H1 (cell line): ENCODE data around the gene MARCHF2. TPM values are rescaled to one million over a fixed set of nuclear protein-coding genes. Genes with fewer than 3 reads are reported as not detected.

Source experiments
- CTCF ChIA-PET: fragments of 300-600 bp; sonication (Branson Sonifier 250); formaldehyde crosslinking; loops from one replicate; lab custom pipeline; 2021; ENCODE audit not compliant: partially characterized antibody; lab: Charles Lee
- POLR2A ChIA-PET: fragments of 300-600 bp; sonication (Branson Sonifier 250); formaldehyde crosslinking; loops from one replicate; lab custom pipeline; 2021; ENCODE audit warnings: inconsistent platforms; ENCODE audit not compliant: partially characterized antibody; lab: Charles Lee
- DNase-seq, 2 experiments: peaks; one replicate each; pipeline versions ENCODE4 v3.0.0 to v3.0.0-alpha.2; 2010 to 2022; ENCODE audit warnings: low spot score in 2 of 2, low read depth in 1 of 2, mixed read lengths in 1 of 2
- FAIRE-seq: peaks from 2 replicates; lab custom pipeline; 2011; peaks lifted over from hg19 to GRCh38; lab: Jason Lieb, UNC
- H2AFZ ChIP-seq: 2 replicates; pipeline ENCODE4 v1.8.1; 2012; ENCODE audit warnings: low read length, inconsistent platforms
- H2AK5ac ChIP-seq: 2 replicates; pipeline ENCODE4 v1.6.1; 2013; ENCODE audit warnings: low read depth, low read length
- H2BK120ac ChIP-seq: replicated peaks from 2 replicates; pipeline ENCODE3; 2013; ENCODE audit warnings: low read depth, low read length, inconsistent platforms
- H2BK12ac ChIP-seq: 2 replicates; pipeline ENCODE4 v1.6.1; 2013; ENCODE audit warnings: low read depth, low read length
- H2BK15ac ChIP-seq: 2 replicates; pipeline ENCODE4 v1.6.1; 2013; ENCODE audit warnings: low read length
- H2BK20ac ChIP-seq: 2 replicates; pipeline ENCODE4 v1.6.1; 2013; ENCODE audit warnings: low read length
- H2BK5ac ChIP-seq: 2 replicates; pipeline ENCODE4 v1.6.1; 2013; ENCODE audit warnings: low read depth, low read length
- H3K14ac ChIP-seq: 2 replicates; pipeline ENCODE4 v1.6.1; 2013; ENCODE audit warnings: inconsistent platforms; ENCODE audit not compliant: insufficient read length
- H3K18ac ChIP-seq: 2 replicates; pipeline ENCODE4 v1.6.1; 2013; ENCODE audit warnings: low read length; ENCODE audit errors: extremely low read depth
- H3K23ac ChIP-seq: 2 replicates; pipeline ENCODE4 v1.6.1; 2013; ENCODE audit warnings: inconsistent platforms; ENCODE audit not compliant: insufficient read length
- H3K23me2 ChIP-seq: 2 replicates; pipeline ENCODE4 v1.6.1; 2013; ENCODE audit warnings: low read depth, low read length
- H3K27ac ChIP-seq: 2 replicates; pipeline ENCODE4 v1.6.1; 2011; ENCODE audit warnings: low read depth, low read length, inconsistent platforms
- H3K27me3 ChIP-seq, 4 experiments: replicated peaks in 1 of 4; 1 replicate in 1 of 4; 2 replicates in 3 of 4; pipeline versions ENCODE4 v1.6.1 to v1.8.1; 2011 to 2013; ENCODE audit warnings: low read length in 3 of 4, mild to moderate bottlenecking in 3 of 4, inconsistent platforms in 2 of 4, mixed read lengths in 2 of 4, moderate library complexity in 1 of 4; ENCODE audit not compliant: control insufficient read depth in 3 of 4, insufficient read depth in 3 of 4; ENCODE audit errors: extremely low read depth in 1 of 4
- H3K36me3 ChIP-seq, 4 experiments: 2 replicates each; pipeline versions ENCODE4 v1.6.1 to v1.8.1; 2011 to 2013; ENCODE audit warnings: mild to moderate bottlenecking in 4 of 4, low read length in 3 of 4, moderate library complexity in 2 of 4, control low read depth in 1 of 4, inconsistent platforms in 1 of 4; ENCODE audit not compliant: insufficient read depth in 4 of 4, control insufficient read depth in 2 of 4
- H3K4ac ChIP-seq: replicated peaks from 2 replicates; pipeline ENCODE3; 2013; ENCODE audit warnings: low read length, low read depth, mixed read lengths, inconsistent platforms; ENCODE audit not compliant: insufficient read length
- H3K4me1 ChIP-seq, 4 experiments: replicated peaks in 1 of 4; 1 replicate in 1 of 4; 2 replicates in 3 of 4; pipeline versions ENCODE4 v1.6.1 to v1.8.1; 2011 to 2013; ENCODE audit warnings: low read length in 3 of 4, inconsistent platforms in 2 of 4, mixed read lengths in 1 of 4; ENCODE audit not compliant: insufficient read depth in 4 of 4, control insufficient read depth in 3 of 4
- H3K4me2 ChIP-seq, 2 experiments: 2 replicates each; pipeline versions ENCODE4 v1.6.1 to v1.8.1; 2011 to 2013; ENCODE audit warnings: low read depth in 2 of 2, low read length in 2 of 2, control low read depth in 1 of 2, inconsistent platforms in 1 of 2, mild to moderate bottlenecking in 1 of 2; ENCODE audit not compliant: insufficient read depth in 1 of 2
- H3K4me3 ChIP-seq, 4 experiments: fragments of 200-600, 300-600 bp in 1 of 4; sonication (generic), shearing (Covaris generic), sonication (Bioruptor Twin) in 1 of 4; 2 replicates each; pipeline versions ENCODE4 v1.5.1 to v1.8.1; 2011 to 2016; ENCODE audit warnings: low read length in 4 of 4, low read depth in 3 of 4, control low read depth in 2 of 4, inconsistent platforms in 2 of 4, mild to moderate bottlenecking in 2 of 4, mixed read lengths in 1 of 4, moderate library complexity in 1 of 4; ENCODE audit not compliant: insufficient read depth in 2 of 4; ENCODE audit errors: extremely low read depth in 1 of 4
- H3K56ac ChIP-seq: replicated peaks from 2 replicates; pipeline ENCODE3; 2013; ENCODE audit warnings: low read depth, mild to moderate bottlenecking, mixed read lengths, low read length, inconsistent platforms; ENCODE audit not compliant: insufficient read length
- H3K79me1 ChIP-seq: 2 replicates; pipeline ENCODE4 v1.6.1; 2013; ENCODE audit warnings: low read depth, low read length, control low read depth
- H3K79me2 ChIP-seq, 2 experiments: 2 replicates each; pipeline versions ENCODE4 v1.6.1 to v1.8.1; 2012 to 2013; ENCODE audit warnings: low read length in 2 of 2, mild to moderate bottlenecking in 2 of 2, inconsistent platforms in 1 of 2; ENCODE audit not compliant: insufficient read depth in 2 of 2, control insufficient read depth in 1 of 2
- H3K9ac ChIP-seq, 4 experiments: replicated peaks in 1 of 4; 1 replicate in 1 of 4; 2 replicates in 3 of 4; pipeline versions ENCODE4 v1.6.1 to v1.8.1; 2011 to 2013; ENCODE audit warnings: low read depth in 3 of 4, low read length in 3 of 4, control low read depth in 2 of 4, mild to moderate bottlenecking in 2 of 4, moderate library complexity in 2 of 4, inconsistent platforms in 1 of 4; ENCODE audit errors: extremely low read depth in 1 of 4
- H3K9me3 ChIP-seq, 2 experiments: 2 replicates each; pipeline versions ENCODE4 v1.6.1 to v1.8.1; 2012 to 2013; ENCODE audit warnings: mild to moderate bottlenecking in 2 of 2, moderate library complexity in 2 of 2, control low read depth in 1 of 2, inconsistent platforms in 1 of 2, low read depth in 1 of 2, low read length in 1 of 2, mixed read lengths in 1 of 2; ENCODE audit not compliant: insufficient read depth in 2 of 2
- H4K20me1 ChIP-seq, 2 experiments: replicated peaks in 1 of 2; 2 replicates each; pipeline versions ENCODE3 to v1.8.1; 2011 to 2013; ENCODE audit warnings: inconsistent platforms in 2 of 2, low read length in 2 of 2, mild to moderate bottlenecking in 1 of 2; ENCODE audit not compliant: insufficient read depth in 2 of 2, control insufficient read depth in 1 of 2
- H4K5ac ChIP-seq: 2 replicates; pipeline ENCODE4 v1.6.1; 2013; ENCODE audit warnings: low read length, low read depth, mixed read lengths, inconsistent platforms; ENCODE audit not compliant: insufficient read length
- H4K8ac ChIP-seq: 2 replicates; pipeline ENCODE4 v1.8.0; 2013; ENCODE audit warnings: mild to moderate bottlenecking, moderate library complexity, low read length, inconsistent platforms; ENCODE audit not compliant: insufficient read depth; ENCODE audit errors: extremely low read depth
- H4K91ac ChIP-seq: replicated peaks from 2 replicates; pipeline ENCODE3; 2013; ENCODE audit warnings: low read length, mixed read lengths, inconsistent platforms; ENCODE audit not compliant: insufficient read length
- CTBP2 ChIP-seq: IDR thresholded peaks from 2 replicates; pipeline ENCODE4 v1.7.0; 2011; ENCODE audit warnings: borderline replicate concordance, mild to moderate bottlenecking, moderate library complexity, mixed read lengths, low read length; ENCODE audit not compliant: insufficient read depth, insufficient read length
- POLR2AphosphoS5 ChIP-seq: IDR thresholded peaks from 2 replicates; pipeline ENCODE4 v1.6.1; 2011; ENCODE audit warnings: low read depth, low read length
- WGBS, 2 experiments: shearing (Covaris generic) in 1 of 2; methylation state at CpG; one replicate each; pipeline versions ENCODE4 v1.1.6 to v1.1.7; 2013 to 2015; ENCODE audit warnings: low lambda C conversion rate in 2 of 2, mixed read lengths in 2 of 2, inconsistent platforms in 1 of 2, low coverage in 1 of 2, missing lambda C conversion rate in 1 of 2; ENCODE audit not compliant: insufficient replicate concordance in 2 of 2, insufficient coverage in 1 of 2, insufficient read length in 1 of 2; ENCODE audit errors: extremely low coverage in 1 of 2, missing lambda C conversion rate in 1 of 2; 5-methylcytosine and 5-hydroxymethylcytosine counted together
- polyA plus RNA-seq, 7 experiments: library from polyadenylated mRNA; depleted of rRNA in 3 of 7; stranded (reverse) in 5 of 7; unstranded in 2 of 7; fragments of >200 nt in 5 of 7; fragments of 200-250 nt in 2 of 7; gene quantifications; 1 replicate in 5 of 7; 2 replicates in 1 of 7; 4 replicates in 1 of 7; pipeline versions ENCODE4 v1.2.1 to v1.2.3, GENCODE V29; 2011 to 2013; ENCODE audit warnings: missing spikeins in 2 of 7, mixed read lengths in 2 of 7
- total RNA-seq: library from RNA; stranded (reverse); fragmentation: NEBNext Ultra II Directional; extraction: Animal tissue kit (Norgen Biotek cat#: 25700); gene quantifications from 2 replicates; pipeline ENCODE4 v1.2.1, GENCODE V29; 2021

Gene MARCHF2
- total and polyA plus RNA-seq, 2 of the 8 experiments (the other 6 are each of a cell fraction or from before 2014, with no cell fraction given), result 18.5 to 46.2 TPM

- Histone ChIP-seq H3K79me1 (peaks cover 2% of the 10 kb centered on the region; the same call in 1 of the 2 replicates), H3K4me3 (0 out of 8 replicates have a peak overlapping the region, but pooled peaks of 2 of the 4 experiments have one; percentile 0 to 2), H3K9ac (peak overlapping the region in 2 of 4 experiments; percentile 1 to 50; a peak in 1 of 7 replicates)
These were observed 36.7 kb downstream of the MARCHF2 start for GRCh38 chr19:8449830-8450229.

More at GRCh38 chr19:8449830-8450229, 36.7 kb downstream of the MARCHF2 start:
- H3K23ac ChIP-seq, result no peak overlapping the region
- H3K79me2 ChIP-seq, result peaks cover 92 to 99% of the 10 kb centered on the region in 2 experiments
- FAIRE-seq, result no peak
- H3K4me2 ChIP-seq, result peak overlapping the region; percentile 46 to 78
- H3K9me3 ChIP-seq, result no peaks in the 10 kb centered on the region
- no peak overlapping the region for H3K56ac ChIP-seq
- no peak overlapping the region for H3K14ac ChIP-seq
- no peak overlapping the region for H2AFZ ChIP-seq
- H4K20me1 ChIP-seq, result peaks cover 44 to 54% of the 10 kb centered on the region in 2 experiments
- H4K5ac ChIP-seq, result no peak overlapping the region
- no peak overlapping the region for H2BK20ac ChIP-seq
- H3K4ac ChIP-seq, result no peak overlapping the region
- no peak overlapping the region for H2BK120ac ChIP-seq
- no peak overlapping the region; the same call in 1 of the 2 replicates for H3K18ac ChIP-seq
- no peak for DNase-seq
- H3K36me3 ChIP-seq, result peaks cover 0 to 38% (median 3%) of the 10 kb centered on the region in 4 experiments; a peak in 3 of 8 replicates
- CTCF ChIA-PET, result interaction anchor here (0.8 to 5.1 kb wide), 10 partner anchors 8 to 127 kb away, joined by 3 to 19 read pairs (median 4); partner anchors contain the start of genes MARCHF2 and MYO1F
- H2AK5ac ChIP-seq, result no peak overlapping the region; the same call in 1 of the 2 replicates
- peaks cover 3% of the 10 kb centered on the region for H3K23me2 ChIP-seq
- POLR2A ChIA-PET, result interaction anchor here (0.7 to 8.0 kb wide), 12 partner anchors 8 to 187 kb away, joined by 3 to 63 read pairs (median 4); partner anchors contain the start of gene RAB11B
- no peak overlapping the region for H2BK15ac ChIP-seq
- H3K4me1 ChIP-seq, result peaks cover 10 to 37% (median 25%) of the 10 kb centered on the region in 4 experiments
- H2BK12ac ChIP-seq, result no peak overlapping the region
- H3K27me3 ChIP-seq, result no peaks in the 10 kb centered on the region
- no peak overlapping the region for H2BK5ac ChIP-seq
- H3K27ac ChIP-seq, result no peak overlapping the region
- 70% methylated on average over 7 of the region's 8 CpGs; no CpG with 5 or more reads in 1 of the 2 experiments for WGBS, 2 experiments
- TF ChIP-seq POLR2AphosphoS5 (peak; percentile 25; the same call in 1 of the 2 replicates), CTBP2 (no peak)
- no peak overlapping the region for H4K8ac ChIP-seq
- no peak overlapping the region for H4K91ac ChIP-seq
